ENCODE data around the gene SLC25A10. TPM values are rescaled to one million over a fixed set of nuclear protein-coding genes. Genes with fewer than 3 reads are reported as not detected.

The SLC25A10 gene
- total and polyA plus RNA-seq, 10 of the 15 experiments (the other 5 are each of a cell fraction or from before 2014, with no cell fraction given) = 0.11 to 72.7 (median 22.3) TPM

DNA sequence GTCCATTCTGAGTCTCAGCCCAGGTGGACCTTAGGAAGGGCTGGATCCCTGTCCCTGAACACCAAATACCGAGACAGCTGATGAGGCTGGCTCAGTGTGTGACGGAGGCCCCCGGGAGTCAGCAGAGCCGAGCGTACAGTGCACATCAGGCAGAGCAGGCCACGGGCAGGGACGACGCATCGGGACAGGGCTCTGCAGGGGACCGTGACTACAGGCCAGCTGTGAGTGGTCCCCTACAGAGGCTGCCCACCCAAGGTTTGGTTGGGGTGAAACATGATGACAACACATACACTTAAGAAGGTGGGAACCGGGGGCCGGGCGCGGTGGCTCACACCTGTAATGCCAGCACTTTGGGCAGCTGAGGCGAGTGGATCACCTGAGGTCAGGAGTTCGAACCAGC, 39.1 kb upstream of the SLC25A10 start:
- no peak for DNase-seq (ENCODE audit: low read depth, low spot score)
- no peak overlapping the region for H3K4me2 ChIP-seq (ENCODE audit: control insufficient read depth, insufficient read depth)
- SMC1A ChIA-PET (ENCODE audit: uncharacterized antibody, unreplicated experiment) = no interaction called here
- POLR2A ChIA-PET = no interaction called here
- H3K79me2 ChIP-seq (ENCODE audit: control insufficient read depth, insufficient read depth, low read length) = peaks cover 5% of the 10 kb centered on the region
- no peaks in the 10 kb centered on the region for H3K27me3 ChIP-seq (replicated peaks in 1 of 2; ENCODE audit: control insufficient read depth in 2 of 2, insufficient read depth in 2 of 2, low read length in 1 of 2)
- H2AFZ ChIP-seq (ENCODE audit: control insufficient read depth, low read depth, low read length) = no peak overlapping the region
- no peaks in the 10 kb centered on the region for H4K20me1 ChIP-seq (ENCODE audit: control insufficient read depth, insufficient read depth)
- in situ Hi-C loops (cut with MboI) = no loop called here
- no peak for ATAC-seq
- WGBS (ENCODE audit: insufficient coverage, insufficient replicate concordance, low lambda C conversion rate, missing lambda C conversion rate) = 94% methylated on average over 16 of the region's 16 CpGs
- no TSS peak for BruUV-seq (replicated peaks)
- TF ChIP-seq SMAD1 (IDR thresholded peaks at IDR 0.05; ENCODE audit: low read depth, partially characterized antibody) = no peak
- TF ChIP-seq, protein P1, sequence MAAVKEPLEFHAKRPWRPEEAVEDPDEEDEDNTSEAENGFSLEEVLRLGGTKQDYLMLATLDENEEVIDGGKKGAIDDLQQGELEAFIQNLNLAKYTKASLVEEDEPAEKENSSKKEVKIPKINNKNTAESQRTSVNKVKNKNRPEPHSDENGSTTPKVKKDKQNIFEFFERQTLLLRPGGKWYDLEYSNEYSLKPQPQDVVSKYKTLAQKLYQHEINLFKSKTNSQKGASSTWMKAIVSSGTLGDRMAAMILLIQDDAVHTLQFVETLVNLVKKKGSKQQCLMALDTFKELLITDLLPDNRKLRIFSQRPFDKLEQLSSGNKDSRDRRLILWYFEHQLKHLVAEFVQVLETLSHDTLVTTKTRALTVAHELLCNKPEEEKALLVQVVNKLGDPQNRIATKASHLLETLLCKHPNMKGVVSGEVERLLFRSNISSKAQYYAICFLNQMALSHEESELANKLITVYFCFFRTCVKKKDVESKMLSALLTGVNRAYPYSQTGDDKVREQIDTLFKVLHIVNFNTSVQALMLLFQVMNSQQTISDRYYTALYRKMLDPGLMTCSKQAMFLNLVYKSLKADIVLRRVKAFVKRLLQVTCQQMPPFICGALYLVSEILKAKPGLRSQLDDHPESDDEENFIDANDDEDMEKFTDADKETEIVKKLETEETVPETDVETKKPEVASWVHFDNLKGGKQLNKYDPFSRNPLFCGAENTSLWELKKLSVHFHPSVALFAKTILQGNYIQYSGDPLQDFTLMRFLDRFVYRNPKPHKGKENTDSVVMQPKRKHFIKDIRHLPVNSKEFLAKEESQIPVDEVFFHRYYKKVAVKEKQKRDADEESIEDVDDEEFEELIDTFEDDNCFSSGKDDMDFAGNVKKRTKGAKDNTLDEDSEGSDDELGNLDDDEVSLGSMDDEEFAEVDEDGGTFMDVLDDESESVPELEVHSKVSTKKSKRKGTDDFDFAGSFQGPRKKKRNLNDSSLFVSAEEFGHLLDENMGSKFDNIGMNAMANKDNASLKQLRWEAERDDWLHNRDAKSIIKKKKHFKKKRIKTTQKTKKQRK (IDR thresholded peaks at IDR 0.05; ENCODE audit: low read depth, low read length) = no peak
- no peak overlapping the region for H3K27ac ChIP-seq (ENCODE audit: control insufficient read depth, insufficient read depth)
- no peak overlapping the region for H3K9ac ChIP-seq (ENCODE audit: control insufficient read depth, insufficient read depth, low read length)
- CTCF ChIA-PET = no interaction called here
- H3K9me3 ChIP-seq (replicated peaks; ENCODE audit: control insufficient read depth, insufficient read depth, low read length) = no peaks in the 10 kb centered on the region
- intact Hi-C loops (cut with micrococcal nuclease; ENCODE audit: unreplicated experiment) = no loop called here
- FAIRE-seq = no peak
- H3K36me3 ChIP-seq (ENCODE audit: control insufficient read depth in 2 of 2, insufficient read depth in 2 of 2, low read length in 1 of 2) = peaks cover 11 to 23% of the 10 kb centered on the region in 2 experiments
- H3K4me1 ChIP-seq (ENCODE audit: control insufficient read depth, insufficient read depth, low read length) = 0 out of 2 replicates have a peak, but pooled peaks cover 2% of the 10 kb centered on the region
- RAD21 ChIA-PET (ENCODE audit: unreplicated experiment) = no interaction called here
- no peak overlapping the region for H3K4me3 ChIP-seq

- TSS peak; percentile 30 for BruUV-seq (replicated peaks)
- no peak overlapping the region for H3K4me3 ChIP-seq
- WGBS (ENCODE audit: insufficient coverage, insufficient replicate concordance, low lambda C conversion rate, missing lambda C conversion rate) = 92% methylated on average over 18 of the region's 18 CpGs
- no peaks in the 10 kb centered on the region for H4K20me1 ChIP-seq (ENCODE audit: control insufficient read depth, insufficient read depth)
- ChIA-PET CTCF (interaction anchor here (2.2 kb wide), 1 partner anchor 10 kb away, joined by 5 read pairs; the partner anchor contains the start of genes ARL16 and HGS), POLR2A (no interaction called here), SMC1A (ENCODE audit: uncharacterized antibody, unreplicated experiment) (no interaction called here), RAD21 (ENCODE audit: unreplicated experiment) (no interaction called here)
- peaks cover 7 to 23% of the 10 kb centered on the region in 2 experiments for H3K36me3 ChIP-seq (ENCODE audit: control insufficient read depth in 2 of 2, insufficient read depth in 2 of 2, low read length in 1 of 2)
- no peaks in the 10 kb centered on the region for H3K79me2 ChIP-seq (ENCODE audit: control insufficient read depth, insufficient read depth, low read length)
- H3K4me2 ChIP-seq (ENCODE audit: control insufficient read depth, insufficient read depth) = no peak overlapping the region
- no peak overlapping the region for H2AFZ ChIP-seq (ENCODE audit: control insufficient read depth, low read depth, low read length)
- ATAC-seq (no peak), DNase-seq (ENCODE audit: low read depth, low spot score) (no peak), FAIRE-seq (no peak)
- in situ Hi-C loops (cut with MboI) = no loop called here
- no peaks in the 10 kb centered on the region for H3K4me1 ChIP-seq (ENCODE audit: control insufficient read depth, insufficient read depth, low read length)
- no peak overlapping the region for H3K27ac ChIP-seq (ENCODE audit: control insufficient read depth, insufficient read depth)
- H3K9ac ChIP-seq (ENCODE audit: control insufficient read depth, insufficient read depth, low read length) = no peak overlapping the region
- intact Hi-C loops (cut with micrococcal nuclease; ENCODE audit: unreplicated experiment) = no loop called here
- H3K9me3 ChIP-seq (replicated peaks; ENCODE audit: control insufficient read depth, insufficient read depth, low read length) = no peaks in the 10 kb centered on the region
- no peaks in the 10 kb centered on the region for H3K27me3 ChIP-seq (replicated peaks in 1 of 2; ENCODE audit: control insufficient read depth in 2 of 2, insufficient read depth in 2 of 2, low read length in 1 of 2)
- TF ChIP-seq STAT3 (IDR thresholded peaks at IDR 0.05; ENCODE audit: low read depth, low read length) (no peak), ATF7 (IDR thresholded peaks at IDR 0.05; ENCODE audit: low read depth) (no peak), SIN3A (IDR thresholded peaks at IDR 0.05; ENCODE audit: low read depth, low read length) (no peak), HDAC6 (IDR thresholded peaks at IDR 0.05; ENCODE audit: unreplicated experiment) (no peak), RELA (IDR thresholded peaks at IDR 0.05; ENCODE audit: borderline replicate concordance, partially characterized antibody) (no peak), RBBP5 (conservative IDR thresholded peaks at IDR 0.05) (no peak), JUND (IDR thresholded peaks at IDR 0.05; ENCODE audit: low read depth, low read length) (no peak)
- TF ChIP-seq, protein P2, sequence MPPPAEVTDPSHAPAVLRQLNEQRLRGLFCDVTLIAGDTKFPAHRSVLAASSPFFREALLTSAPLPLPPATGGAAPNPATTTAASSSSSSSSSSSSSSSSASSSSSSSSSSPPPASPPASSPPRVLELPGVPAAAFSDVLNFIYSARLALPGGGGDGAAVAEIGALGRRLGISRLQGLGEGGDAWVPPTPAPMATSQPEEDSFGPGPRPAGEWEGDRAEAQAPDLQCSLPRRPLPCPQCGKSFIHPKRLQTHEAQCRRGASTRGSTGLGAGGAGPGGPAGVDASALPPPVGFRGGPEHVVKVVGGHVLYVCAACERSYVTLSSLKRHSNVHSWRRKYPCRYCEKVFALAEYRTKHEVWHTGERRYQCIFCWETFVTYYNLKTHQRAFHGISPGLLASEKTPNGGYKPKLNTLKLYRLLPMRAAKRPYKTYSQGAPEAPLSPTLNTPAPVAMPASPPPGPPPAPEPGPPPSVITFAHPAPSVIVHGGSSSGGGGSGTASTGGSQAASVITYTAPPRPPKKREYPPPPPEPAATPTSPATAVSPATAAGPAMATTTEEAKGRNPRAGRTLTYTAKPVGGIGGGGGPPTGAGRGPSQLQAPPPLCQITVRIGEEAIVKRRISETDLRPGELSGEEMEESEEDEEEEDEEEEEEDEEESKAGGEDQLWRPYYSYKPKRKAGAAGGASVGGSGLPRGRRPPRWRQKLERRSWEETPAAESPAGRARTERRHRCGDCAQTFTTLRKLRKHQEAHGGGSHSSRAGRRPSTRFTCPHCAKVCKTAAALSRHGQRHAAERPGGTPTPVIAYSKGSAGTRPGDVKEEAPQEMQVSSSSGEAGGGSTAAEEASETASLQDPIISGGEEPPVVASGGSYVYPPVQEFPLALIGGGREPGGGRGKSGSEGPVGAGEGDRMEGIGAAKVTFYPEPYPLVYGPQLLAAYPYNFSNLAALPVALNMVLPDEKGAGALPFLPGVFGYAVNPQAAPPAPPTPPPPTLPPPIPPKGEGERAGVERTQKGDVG (CRISPR knock-in tag; IDR thresholded peaks at IDR 0.05) = no peak
Observed at GRCh38 chr17:81673561-81674258, 38.4 kb upstream of the SLC25A10 start.

Data from GM12878 (cell line).